HG03432 (cell line): Measurements from ENCODE around the gene ENO2.

Experiments
- ATAC-seq: cut with Tn5 transposase; IDR thresholded peaks from one replicate; pipeline ENCODE4 v1.9.1; 2021; ENCODE audit warnings: mild to moderate bottlenecking, moderate library complexity; ENCODE audit not compliant: unreplicated experiment

The ENO2 gene

DNA sequence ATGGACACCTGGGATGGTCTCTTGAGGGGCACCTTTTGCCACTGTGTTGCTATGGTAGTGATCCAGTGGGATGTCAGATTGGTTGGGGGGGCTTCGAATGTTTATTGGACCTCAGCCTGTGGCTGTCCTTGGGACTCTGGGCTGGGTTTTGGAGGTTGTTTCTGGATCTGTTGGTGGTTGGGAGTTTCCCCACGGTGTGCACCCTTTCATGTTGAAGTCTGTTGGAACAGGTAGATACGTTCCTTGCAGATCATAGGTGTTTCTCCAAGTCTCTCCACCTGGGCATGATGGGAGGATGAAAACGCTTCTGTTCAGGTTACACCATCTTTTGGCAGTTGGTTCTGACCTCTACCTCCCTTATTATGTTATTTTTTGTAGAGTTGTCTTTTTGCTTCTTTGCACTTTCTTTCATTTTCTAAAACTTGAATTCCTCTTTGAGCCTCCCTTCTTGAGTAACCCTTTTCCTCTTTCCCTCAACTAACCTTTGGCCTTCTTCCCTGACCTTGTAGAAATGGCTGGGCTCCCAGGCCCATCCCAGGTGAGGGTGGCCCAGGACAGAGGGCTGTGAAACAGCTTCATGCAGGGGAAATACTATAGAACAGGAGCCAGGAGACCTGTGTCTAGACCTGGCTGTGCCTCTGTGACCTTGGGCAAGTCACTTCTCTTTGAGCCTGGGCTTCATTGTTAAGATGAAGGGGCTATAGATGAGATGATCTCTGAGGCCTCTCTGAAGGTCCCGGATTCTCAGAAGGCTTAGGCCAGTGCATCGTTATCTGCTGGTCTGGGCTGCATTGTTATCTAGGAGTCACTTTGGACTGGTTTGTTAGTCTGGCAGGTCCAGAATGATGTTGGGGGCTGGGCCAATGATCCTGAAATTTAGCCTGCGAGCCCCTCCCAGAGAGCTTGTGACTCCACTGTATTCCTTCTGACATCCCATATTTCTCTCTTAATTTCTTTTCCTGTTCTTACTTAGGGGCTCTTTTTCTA lies 15.4 kb downstream of the ENO2 start:
- ATAC-seq: no peak

DNA sequence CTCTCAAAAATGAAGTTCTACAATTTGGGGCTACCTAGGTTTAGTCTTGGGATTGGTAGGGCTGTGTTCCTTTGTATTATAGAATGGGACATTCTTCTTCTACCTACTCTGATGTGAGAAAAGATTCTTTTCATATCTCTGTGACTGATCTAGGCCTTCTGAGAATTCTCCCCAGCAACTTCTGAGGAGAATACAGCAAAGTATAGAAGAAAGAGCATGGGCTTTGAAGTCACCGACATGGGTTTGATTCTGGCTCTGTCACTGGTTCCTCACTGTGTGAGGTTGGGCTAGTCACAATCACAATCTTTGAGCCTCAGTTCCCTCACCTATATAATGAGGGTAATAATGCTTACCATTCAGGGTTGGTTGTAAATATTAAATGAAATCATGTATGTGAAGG lies 18.4 kb downstream of the ENO2 start:
- ATAC-seq: no peak

DNA sequence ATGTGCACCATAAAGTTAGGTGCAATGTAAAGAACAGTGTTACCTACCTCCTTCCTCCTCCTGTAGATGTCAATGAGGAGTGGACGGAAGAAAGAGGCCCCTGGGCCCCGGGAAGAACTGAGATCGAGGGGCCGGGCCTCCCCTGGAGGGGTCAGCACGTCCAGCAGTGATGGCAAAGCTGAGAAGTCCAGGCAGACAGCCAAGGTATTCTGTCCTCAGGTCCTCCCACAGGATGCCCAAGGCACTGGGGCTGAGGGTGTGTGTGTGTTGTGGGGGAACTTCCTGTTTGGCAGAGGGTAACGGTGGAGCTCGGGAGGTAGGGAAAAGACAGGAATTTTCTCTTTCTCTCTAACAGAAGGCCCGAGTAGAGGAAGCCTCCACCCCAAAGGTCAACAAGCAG lies 19.7 kb downstream of the ENO2 start:
- no peak for ATAC-seq

DNA sequence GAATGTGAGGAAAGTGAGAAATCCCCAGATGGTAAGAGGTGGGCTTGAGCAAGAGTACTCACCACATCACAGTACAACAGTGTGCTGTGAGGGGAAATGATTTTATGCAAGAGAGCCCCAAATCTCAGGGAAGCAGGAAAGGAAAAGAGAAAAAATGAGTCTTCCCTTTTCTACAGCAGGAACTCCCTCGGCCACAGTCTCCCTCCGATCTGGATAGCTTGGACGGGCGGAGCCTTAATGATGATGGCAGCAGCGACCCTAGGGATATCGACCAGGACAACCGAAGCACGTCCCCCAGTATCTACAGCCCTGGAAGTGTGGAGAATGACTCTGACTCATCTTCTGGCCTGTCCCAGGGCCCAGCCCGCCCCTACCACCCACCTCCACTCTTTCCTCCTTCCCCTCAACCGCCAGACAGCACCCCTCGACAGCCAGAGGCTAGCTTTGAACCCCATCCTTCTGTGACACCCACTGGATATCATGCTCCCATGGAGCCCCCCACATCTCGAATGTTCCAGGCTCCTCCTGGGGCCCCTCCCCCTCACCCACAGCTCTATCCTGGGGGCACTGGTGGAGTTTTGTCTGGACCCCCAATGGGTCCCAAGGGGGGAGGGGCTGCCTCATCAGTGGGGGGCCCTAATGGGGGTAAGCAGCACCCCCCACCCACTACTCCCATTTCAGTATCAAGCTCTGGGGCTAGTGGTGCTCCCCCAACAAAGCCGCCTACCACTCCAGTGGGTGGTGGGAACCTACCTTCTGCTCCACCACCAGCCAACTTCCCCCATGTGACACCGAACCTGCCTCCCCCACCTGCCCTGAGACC lies 21.2 kb downstream of the ENO2 start:
- no peak for ATAC-seq

DNA sequence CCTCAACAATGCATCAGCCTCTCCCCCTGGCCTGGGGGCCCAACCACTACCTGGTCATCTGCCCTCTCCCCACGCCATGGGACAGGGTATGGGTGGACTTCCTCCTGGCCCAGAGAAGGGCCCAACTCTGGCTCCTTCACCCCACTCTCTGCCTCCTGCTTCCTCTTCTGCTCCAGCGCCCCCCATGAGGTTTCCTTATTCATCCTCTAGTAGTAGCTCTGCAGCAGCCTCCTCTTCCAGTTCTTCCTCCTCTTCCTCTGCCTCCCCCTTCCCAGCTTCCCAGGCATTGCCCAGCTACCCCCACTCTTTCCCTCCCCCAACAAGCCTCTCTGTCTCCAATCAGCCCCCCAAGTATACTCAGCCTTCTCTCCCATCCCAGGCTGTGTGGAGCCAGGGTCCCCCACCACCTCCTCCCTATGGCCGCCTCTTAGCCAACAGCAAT lies 21.8 kb downstream of the ENO2 start:
- no peak for ATAC-seq

DNA sequence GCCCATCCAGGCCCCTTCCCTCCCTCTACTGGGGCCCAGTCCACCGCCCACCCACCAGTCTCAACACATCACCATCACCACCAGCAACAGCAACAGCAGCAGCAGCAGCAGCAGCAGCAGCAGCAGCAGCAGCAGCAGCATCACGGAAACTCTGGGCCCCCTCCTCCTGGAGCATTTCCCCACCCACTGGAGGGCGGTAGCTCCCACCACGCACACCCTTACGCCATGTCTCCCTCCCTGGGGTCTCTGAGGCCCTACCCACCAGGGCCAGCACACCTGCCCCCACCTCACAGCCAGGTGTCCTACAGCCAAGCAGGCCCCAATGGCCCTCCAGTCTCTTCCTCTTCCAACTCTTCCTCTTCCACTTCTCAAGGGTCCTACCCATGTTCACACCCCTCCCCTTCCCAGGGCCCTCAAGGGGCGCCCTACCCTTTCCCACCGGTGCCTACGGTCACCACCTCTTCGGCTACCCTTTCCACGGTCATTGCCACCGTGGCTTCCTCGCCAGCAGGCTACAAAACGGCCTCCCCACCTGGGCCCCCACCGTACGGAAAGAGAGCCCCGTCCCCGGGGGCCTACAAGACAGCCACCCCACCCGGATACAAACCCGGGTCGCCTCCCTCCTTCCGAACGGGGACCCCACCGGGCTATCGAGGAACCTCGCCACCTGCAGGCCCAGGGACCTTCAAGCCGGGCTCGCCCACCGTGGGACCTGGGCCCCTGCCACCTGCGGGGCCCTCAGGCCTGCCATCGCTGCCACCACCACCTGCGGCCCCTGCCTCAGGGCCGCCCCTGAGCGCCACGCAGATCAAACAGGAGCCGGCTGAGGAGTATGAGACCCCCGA lies 22.5 kb downstream of the ENO2 start:
- peak; percentile 5 for ATAC-seq

DNA sequence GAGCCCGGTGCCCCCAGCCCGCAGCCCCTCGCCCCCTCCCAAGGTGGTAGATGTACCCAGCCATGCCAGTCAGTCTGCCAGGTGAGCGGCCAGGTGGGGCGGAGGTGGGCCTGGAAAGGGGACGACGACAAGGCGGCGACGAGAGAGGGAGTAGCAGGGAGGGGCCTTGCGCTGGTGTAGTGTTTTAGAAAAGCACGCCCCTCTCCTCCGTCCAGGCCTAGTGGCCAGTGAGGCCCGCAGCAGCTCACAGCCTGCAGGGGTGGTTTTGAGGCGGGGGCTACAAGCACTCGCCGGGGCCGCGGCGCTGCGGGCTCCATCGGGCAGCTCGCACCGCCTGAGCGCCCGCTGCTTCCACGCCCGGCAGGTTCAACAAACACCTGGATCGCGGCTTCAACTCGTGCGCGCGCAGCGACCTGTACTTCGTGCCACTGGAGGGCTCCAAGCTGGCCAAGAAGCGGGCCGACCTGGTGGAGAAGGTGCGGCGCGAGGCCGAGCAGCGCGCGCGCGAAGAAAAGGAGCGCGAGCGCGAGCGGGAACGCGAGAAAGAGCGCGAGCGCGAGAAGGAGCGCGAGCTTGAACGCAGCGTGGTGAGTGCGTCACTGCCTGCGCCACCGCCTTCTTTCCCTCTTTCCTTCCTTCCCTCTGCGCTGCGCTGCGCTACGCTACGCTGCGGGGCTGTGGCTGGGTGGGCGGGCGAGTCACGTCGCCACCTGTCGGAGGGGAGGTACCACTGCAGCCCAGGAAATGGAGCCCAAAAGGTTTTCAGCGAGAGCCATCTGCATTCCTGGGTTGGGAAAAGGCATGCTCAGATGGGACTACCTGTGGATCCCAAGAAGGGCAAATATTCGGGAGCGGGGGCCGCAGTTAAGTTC lies 23.3 kb downstream of the ENO2 start:
- peak; percentile 86 for ATAC-seq

DNA sequence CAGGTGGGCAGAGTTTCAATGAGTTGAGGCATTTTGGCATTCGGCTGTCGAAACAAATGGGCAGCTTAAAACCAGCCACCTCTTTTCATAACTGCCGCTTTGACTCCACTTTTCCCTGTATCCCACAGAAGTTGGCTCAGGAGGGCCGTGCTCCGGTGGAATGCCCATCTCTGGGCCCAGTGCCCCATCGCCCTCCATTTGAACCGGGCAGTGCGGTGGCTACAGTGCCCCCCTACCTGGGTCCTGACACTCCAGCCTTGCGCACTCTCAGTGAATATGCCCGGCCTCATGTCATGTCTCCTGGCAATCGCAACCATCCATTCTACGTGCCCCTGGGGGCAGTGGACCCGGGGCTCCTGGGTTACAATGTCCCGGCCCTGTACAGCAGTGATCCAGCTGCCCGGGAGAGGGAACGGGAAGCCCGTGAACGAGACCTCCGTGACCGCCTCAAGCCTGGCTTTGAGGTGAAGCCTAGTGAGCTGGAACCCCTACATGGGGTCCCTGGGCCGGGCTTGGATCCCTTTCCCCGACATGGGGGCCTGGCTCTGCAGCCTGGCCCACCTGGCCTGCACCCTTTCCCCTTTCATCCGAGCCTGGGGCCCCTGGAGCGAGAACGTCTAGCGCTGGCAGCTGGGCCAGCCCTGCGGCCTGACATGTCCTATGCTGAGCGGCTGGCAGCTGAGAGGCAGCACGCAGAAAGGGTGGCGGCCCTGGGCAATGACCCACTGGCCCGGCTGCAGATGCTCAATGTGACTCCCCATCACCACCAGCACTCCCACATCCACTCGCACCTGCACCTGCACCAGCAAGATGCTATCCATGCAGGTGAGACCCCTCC lies 24.2 kb downstream of the ENO2 start:
- no peak for ATAC-seq

DNA sequence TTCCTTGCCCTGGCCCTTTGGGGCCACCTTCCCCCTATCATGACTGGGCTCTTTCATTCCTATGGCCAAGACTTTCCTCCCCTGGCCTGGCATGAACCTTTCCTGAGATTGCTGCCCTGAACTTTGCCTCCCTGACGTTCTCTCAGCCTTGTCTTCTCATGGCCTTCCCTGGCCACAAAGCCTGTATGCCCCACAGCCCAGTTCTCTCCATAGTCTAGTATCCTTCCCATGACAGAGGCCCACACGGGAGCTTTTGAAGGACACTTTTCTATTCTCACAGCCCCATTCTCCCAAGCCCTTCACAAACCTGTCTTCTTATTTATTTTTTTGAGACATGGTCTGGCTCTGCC lies 24.8 kb downstream of the ENO2 start:
- ATAC-seq: no peak

DNA sequence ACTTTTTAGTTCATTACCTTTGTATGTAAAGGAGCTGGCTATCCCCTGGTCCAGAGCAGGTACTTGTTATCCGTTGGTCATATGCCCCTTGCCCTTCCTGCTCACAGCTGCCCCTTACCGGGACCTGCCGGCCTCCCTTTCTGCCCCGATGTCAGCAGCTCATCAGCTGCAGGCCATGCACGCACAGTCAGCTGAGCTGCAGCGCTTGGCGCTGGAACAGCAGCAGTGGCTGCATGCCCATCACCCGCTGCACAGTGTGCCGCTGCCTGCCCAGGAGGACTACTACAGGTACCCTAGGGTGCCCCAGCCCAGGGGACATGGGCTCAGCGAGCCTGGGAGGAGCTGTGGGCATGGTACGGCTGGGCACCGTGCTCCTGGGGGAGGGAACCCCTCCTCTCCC lies 26.9 kb downstream of the ENO2 start:
- ATAC-seq: no peak

DNA sequence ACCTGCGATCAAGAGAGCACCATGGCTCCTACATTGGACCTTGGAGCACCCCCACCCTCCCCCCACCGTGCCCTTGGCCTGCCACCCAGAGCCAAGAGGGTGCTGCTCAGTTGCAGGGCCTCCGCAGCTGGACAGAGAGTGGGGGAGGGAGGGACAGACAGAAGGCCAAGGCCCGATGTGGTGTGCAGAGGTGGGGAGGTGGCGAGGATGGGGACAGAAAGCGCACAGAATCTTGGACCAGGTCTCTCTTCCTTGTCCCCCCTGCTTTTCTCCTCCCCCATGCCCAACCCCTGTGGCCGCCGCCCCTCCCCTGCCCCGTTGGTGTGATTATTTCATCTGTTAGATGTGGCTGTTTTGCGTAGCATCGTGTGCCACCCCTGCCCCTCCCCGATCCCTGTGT lies 27.4 kb downstream of the ENO2 start:
- ATAC-seq: no peak

DNA sequence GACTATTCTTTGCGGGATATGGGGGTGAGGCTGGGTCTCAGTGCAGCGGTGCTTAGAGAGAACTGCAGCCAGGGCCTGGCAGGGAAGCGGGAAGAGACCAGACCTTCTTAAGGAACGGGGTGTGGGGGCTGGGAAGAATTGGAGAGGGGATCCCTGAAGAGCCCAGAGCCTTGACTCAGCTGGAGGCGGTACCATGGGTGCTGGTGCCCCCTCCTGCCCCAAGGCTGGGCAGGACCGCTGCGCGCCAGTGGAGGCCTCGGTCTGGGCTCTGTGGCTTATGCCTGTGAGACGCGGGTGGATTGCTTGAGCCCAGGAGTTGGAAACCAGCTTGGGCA lies 27.9 kb downstream of the ENO2 start:
- no peak for ATAC-seq

DNA sequence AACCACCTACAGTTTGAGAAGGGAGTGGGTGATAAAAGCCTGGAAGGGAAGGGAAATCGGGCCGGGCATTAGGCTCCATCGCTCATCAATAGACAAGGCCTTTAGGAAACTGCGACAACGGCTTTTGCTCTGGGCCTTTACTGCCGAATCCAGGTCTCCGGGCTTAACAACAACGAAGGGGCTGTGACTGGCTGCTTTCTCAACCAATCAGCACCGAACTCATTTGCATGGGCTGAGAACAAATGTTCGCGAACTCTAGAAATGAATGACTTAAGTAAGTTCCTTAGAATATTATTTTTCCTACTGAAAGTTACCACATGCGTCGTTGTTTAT lies 29.0 kb downstream of the ENO2 start:
- ATAC-seq: peak; percentile 30

DNA sequence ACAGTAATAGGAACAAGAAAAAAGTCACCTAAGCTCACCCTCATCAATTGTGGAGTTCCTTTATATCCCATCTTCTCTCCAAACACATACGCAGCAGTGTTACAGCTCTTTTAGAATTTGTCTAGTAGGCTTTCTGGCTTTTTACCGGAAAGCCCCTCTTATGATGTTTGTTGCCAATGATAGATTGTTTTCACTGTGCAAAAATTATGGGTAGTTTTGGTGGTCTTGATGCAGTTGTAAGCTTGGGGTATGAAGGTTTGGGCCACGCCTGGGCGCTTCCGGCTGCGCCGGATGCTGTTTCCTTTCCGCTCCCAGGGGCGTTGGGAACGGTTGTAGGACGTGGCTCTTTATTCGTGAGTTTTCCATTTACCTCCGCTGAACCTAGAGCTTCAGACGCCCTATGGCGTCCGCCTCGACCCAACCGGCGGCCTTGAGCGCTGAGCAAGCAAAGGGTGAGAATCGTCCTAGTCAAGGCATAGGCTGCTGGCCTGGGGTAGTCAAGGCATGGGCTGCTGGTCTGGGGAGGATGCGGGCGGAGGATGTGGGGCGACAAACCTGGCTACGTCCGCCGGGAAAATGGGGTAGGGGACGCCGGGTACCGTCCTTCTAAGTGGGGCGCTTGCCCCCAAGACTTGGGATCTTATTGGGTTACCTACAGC lies 29.5 kb downstream of the ENO2 start, which contains the start of the genes C12orf57 and RNU7-1:
Gene C12orf57 (plus strand): TSS at position 301 of the 659 bp plus-strand sequence. CDS start 100 bp downstream, at position 401.
Gene RNU7-1 (plus strand): TSS at position 95 of the 659 bp plus-strand sequence.
- peak; percentile 37 for ATAC-seq

DNA sequence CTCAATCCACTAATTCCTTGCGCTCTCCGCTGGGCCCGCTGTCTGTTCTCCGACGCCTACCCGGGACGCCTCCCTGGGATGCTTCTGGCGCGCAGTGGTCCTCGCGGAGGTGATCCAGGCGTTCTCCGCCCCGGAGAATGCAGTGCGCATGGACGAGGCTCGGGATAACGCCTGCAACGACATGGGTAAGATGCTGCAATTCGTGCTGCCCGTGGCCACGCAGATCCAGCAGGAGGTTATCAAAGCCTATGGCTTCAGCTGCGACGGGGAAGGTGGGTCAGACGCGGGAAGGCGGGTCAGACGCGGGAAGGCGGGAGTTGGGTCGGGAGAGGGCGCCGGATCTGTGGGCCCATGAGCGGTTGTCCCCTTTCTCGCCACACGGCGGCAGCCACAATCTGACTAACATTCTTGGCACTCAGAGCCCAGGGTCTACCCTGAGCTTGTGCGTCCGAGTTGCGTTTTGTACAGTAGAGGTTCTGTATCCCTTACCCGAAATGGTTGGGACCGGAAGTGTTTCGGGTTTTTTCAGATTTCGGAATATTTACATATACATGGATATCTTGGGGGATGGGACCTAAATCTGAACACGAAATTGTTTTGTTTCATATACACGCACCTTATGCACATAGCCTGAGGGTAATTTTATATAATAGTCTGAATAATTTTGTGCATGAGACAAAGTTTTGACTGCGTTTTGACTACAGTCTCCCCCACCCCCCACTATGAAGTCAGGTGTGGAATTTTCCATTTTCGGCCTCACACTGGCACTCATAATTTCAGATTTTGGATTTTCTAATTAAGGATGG lies 30.2 kb downstream of the ENO2 start:
- peak; percentile 38 for ATAC-seq

DNA sequence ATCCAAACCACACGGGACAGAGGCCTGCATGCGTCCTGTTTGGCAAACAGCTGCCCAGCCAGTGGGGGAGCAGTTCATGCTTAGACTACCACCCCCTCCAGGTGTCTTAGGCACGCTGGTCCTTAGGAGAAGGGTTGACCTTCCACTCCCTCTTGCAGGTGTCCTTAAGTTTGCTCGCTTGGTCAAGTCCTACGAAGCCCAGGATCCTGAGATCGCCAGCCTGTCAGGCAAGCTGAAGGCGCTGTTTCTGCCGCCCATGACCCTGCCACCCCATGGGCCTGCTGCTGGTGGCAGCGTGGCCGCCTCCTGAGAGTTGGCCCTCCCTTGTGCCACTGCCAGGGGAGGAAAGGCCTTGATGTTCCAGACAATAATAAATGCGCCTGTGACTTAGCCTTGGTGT lies 31.2 kb downstream of the ENO2 start:
- ATAC-seq: no peak

DNA sequence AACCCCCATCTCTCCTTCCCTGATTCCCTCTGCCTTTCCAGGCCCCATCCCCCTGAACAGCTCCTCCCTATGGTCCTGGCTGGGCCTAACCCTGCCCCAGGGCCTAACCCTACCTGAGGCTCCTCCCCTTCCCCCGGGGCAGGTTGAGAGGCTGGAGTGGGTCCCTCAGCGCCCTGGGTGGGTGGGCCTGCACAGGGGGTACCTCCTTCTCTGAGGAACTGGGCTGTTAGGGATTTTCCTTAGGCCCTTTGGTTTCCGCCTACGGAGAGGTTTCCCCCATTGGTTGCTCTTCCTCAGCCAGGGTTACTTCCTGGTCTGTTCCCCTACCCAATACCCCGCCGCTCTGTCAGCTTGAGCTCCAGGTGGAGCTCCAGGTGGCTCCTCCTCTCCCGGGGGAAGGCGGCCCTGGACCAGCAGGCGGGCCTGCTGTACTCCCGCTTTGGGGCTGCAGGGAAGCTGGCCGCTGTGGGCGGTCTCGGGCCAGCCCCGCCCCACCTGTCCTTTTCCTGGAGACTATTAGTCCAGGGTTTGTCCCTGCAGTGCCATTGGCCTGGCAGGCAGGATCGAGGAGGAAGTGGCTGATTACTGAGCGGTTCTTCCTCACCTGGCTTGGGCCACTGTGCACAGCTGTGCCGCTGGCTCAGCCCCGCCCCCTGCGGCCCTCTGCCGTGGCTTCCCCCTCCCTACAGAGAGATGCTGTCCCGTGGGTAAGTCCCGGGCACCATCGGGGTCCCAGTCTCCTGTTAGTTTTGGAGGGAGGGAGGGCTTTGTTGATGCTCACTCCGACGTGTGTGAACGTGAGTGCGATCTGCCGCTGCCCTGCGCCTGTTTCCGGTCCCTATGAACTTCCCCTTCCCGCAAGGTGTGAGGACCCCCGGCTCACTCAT lies 31.9 kb downstream of the ENO2 start:
- peak; percentile 23 for ATAC-seq
